GM12892 (cell line): ENCODE data around the gene UCK2.

Experiments
- DNase-seq: peaks from one replicate; pipeline ENCODE4 v3.0.0; 2011; ENCODE audit not compliant: insufficient read length
- FAIRE-seq: peaks from 2 replicates; lab custom pipeline; 2011; peaks lifted over from hg19 to GRCh38; lab: Jason Lieb, UNC
- POLR2A ChIP-seq: IDR thresholded peaks from 2 replicates; pipeline ENCODE4 v1.6.1; 2011; ENCODE audit warnings: low read depth, low read length, control low read depth
- POLR2AphosphoS5 ChIP-seq: IDR thresholded peaks from 2 replicates; pipeline ENCODE4 v1.6.1; 2011; ENCODE audit warnings: low read depth, low read length, control low read depth
- TAF1 ChIP-seq: IDR thresholded peaks from 2 replicates; pipeline ENCODE4 v1.6.1; 2011; ENCODE audit warnings: low read depth, mild to moderate bottlenecking, control low read depth, low read length, borderline replicate concordance

The UCK2 gene

DNA sequence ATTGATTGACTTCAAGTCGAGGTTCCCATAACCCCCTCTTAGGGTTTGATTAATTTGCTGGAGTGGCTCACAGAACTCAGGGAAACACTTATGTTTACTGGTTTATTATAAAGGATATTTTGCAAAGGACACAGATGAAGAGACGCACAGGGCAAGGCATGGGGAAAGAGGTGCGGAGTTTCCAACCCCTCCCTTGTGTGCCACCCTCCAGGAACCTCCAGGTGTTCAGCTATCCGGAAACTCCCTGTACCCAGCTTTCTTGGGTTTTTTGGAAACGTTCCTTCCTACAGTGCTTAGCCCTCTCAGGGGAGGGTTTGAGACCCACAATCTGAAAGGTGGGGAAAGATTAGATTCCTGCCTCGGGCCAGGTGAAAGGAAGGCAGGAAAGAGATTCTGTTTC, 48.2 kb downstream of the UCK2 start:
- DNase-seq (no peak), FAIRE-seq (no peak)
- TF ChIP-seq POLR2A (no peak), TAF1 (no peak), POLR2AphosphoS5 (no peak)

GRCh38 chr1:165876121-165876520, 48.7 kb downstream of the UCK2 start:
- TF ChIP-seq POLR2A (no peak), TAF1 (no peak), POLR2AphosphoS5 (no peak)
- no peak for DNase-seq
- peak; percentile 67 for FAIRE-seq

GRCh38 chr1:165877411-165877810, 50.0 kb downstream of the UCK2 start:
- no peak for TF ChIP-seq POLR2AphosphoS5
- no peak for TF ChIP-seq TAF1
- TF ChIP-seq POLR2A = no peak
- DNase-seq (no peak), FAIRE-seq (no peak)

GRCh38 chr1:165877940-165878556, 50.6 kb downstream of the UCK2 start:
- TF ChIP-seq TAF1 (no peak), POLR2AphosphoS5 (no peak), POLR2A (no peak)
- peak; percentile 76 for FAIRE-seq
- no peak for DNase-seq

DNA sequence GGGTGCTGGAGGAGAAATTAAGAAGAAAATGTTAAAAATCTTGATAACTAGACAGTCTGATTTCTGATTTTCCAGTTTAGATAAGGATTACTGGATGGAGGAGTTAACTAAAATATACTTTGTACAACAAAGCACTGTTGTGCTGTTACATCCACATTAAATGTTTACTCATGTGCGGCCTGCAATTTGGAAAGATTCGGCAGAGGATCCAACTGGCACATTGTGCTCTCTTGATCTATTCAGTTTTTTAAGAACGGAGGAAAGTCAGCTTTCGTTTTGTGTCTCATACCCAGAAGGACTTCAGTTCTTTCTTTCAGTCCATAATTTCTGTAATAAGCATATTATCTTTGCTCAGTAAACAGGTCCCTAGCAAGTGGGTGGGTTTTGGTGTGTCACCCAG, 52.5 kb downstream of the UCK2 start:
- no peak for FAIRE-seq
- DNase-seq = no peak
- TF ChIP-seq POLR2AphosphoS5 (no peak), TAF1 (no peak), POLR2A (no peak)

GRCh38 chr1:165880993-165881392, 53.6 kb downstream of the UCK2 start:
- no peak for DNase-seq
- no peak for FAIRE-seq
- TF ChIP-seq POLR2A (no peak), TAF1 (no peak), POLR2AphosphoS5 (no peak)

DNA sequence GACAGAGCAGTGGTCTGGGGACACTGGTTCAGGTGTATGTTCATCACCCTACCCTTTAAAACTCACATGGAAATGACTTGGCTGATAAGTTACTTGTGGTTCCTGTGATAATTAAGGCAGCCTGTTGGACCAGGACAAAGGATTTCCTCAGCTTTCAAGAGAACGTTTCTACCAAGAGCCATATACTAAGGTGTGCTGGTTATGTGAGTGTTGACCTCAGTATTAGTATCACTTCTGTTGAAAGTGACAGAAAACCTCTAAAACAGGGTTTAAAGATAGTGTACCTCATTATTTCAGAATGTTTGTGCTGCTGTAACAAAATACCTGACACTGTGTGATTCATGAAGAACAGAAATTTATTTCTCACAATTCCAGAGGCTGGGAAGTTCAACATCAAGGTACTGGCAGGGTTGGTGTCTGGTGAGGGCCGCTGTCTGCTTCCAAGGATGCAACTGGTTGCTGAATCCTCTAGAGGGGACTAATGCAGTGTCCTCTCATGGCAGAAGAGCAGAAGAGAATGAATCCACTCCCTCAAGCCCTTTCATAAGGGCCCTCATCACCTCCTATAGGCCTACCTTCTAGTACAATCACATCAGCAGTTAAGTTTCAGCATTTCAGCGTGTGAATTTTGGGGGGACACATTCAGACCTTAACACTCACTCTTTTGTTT, 54.9 kb downstream of the UCK2 start:
- FAIRE-seq (no peak), DNase-seq (no peak)
- no peak for TF ChIP-seq TAF1
- TF ChIP-seq POLR2AphosphoS5 = no peak
- no peak for TF ChIP-seq POLR2A

DNA sequence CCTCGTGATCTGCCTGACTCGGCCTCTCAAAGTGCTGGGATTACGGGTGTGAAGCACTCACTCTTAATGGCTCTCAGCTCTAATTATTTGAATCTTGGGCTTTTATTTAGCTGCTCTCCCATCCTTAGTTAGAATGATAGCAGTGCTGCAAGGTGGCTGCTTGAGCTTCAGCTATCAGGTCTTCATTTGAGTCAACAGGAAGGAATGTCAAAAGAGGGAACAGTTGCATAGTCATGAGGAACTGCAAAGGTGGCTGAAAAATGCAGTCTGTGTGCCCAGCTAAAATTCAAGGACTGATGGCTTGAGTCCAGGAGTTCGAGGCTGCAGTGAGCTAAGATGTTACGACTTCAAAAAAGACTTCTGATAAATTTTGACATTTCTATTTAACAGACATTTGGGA, 55.6 kb downstream of the UCK2 start:
- TF ChIP-seq POLR2AphosphoS5 (no peak), TAF1 (no peak), POLR2A (no peak)
- FAIRE-seq = no peak
- no peak for DNase-seq

- no peak for DNase-seq
- TF ChIP-seq TAF1 = no peak
- no peak for FAIRE-seq
These were observed 56.7 kb downstream of the UCK2 start for GRCh38 chr1:165884009-165884689.

DNA sequence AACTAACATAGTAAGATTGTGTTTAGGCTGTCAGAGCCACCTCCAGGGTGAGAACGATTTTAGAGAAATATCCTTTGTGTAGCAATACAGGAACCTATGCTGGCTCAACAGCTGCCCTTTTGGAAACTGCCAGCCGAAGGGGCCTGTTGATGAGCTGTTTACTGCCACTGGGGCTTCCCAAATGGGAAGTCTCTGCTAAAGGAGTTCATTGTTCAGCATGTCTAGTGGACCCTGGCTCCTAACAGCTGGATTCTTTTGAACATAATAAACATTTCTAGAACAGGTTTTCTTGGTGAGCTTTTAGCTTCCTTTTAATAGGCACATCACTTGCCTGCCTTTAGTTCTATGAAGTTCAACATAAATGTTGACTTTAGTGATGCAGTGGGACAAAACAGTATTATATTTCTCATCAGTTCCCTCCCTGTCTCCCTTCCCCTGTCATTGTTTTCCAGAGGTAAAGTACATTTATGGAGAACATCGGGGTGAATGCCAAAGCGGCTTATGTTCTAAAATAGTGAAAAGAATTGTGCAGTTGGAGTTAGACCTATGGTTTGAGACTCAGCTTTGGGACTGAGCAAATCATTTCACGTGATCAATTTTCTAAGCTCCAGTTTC, 57.4 kb downstream of the UCK2 start:
- FAIRE-seq = no peak
- TF ChIP-seq POLR2A (no peak), TAF1 (no peak), POLR2AphosphoS5 (no peak)

DNA sequence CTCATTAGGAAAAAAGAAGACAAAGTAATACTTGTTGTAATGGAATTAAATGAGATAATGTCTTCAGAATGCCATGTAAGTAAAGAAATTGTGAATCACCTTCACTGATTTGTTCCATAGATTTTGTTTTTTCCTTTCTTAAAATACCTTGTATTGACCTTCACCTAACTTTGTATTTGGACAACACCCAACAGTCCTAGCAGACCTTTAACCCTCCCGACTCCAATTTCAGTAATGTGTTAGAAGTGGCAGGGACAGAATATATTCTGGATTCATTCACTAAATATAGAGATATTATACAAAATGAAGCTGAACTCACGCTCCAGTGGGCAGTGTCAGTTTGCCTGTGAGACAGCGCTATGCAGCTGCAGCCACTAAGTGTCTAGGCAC, 57.9 kb downstream of the UCK2 start:
- TF ChIP-seq TAF1 (no peak), POLR2A (no peak), POLR2AphosphoS5 (no peak)
- no peak for DNase-seq
- FAIRE-seq = no peak

More for the DNA sequence above, 57.4 kb downstream of the UCK2 start:
- DNase-seq = no peak

GRCh38 chr1:165886193-165886592, 58.8 kb downstream of the UCK2 start:
- TF ChIP-seq POLR2A (no peak), POLR2AphosphoS5 (no peak)
- DNase-seq = no peak
- no peak for FAIRE-seq

DNA sequence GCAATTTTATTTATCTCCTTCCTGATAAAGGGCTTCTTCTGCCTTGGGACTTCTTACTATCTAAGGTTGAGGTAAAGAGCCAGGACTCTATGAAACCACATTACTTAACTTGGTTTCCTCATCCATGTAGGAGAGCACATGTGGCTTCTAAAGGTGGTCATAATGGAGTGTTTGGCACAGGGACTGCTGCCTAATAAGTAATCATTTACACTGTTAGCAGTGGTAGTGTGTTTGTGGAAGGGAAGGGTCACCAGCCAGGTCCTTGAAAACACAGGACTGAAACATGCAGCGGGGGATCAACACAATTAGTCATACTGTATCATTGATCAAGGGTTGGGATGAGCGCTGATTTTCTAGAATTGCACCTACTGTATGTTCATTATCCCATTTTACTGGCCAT, 59.6 kb downstream of the UCK2 start:
- FAIRE-seq (no peak), DNase-seq (no peak)
- no peak for TF ChIP-seq TAF1
- TF ChIP-seq POLR2AphosphoS5 = no peak
- TF ChIP-seq POLR2A = no peak
